PC-3 (cell line): ENCODE measurements around the gene TAF11L11. TPM values are rescaled to one million over a fixed set of nuclear protein-coding genes. Genes with fewer than 3 reads are reported as not detected.
"Not testable (repeated sequence)": the region's sequence is repeated elsewhere in the genome, so short reads cannot be mapped to it uniquely, and the experiment has no call there.

Source experiments
- ATAC-seq: fragments of 200-7000 bp; cut with Tn5 transposase; 2 replicates; pipeline ENCODE4 v1.9.1; 2020; ENCODE audit warnings: mild to moderate bottlenecking, moderate library complexity
- BruUV-seq: library from RNA; stranded (reverse); fragments of 400-500 nt; replicated peaks from 2 replicates; lab custom pipeline; 2021; lab: Mats Ljungman, UMichigan
- CTCF ChIA-PET: fragments of 300-600 bp; sonication (Branson Sonifier 250); formaldehyde crosslinking; loops from one replicate; lab custom pipeline; 2022; ENCODE audit warnings: antibody characterized with exemption; lab: Charles Lee
- POLR2A ChIA-PET: fragments of 300-600 bp; sonication (Branson Sonifier 250); formaldehyde crosslinking; loops from one replicate; lab custom pipeline; 2022; ENCODE audit warnings: antibody characterized with exemption; ENCODE audit not compliant: unreplicated experiment; lab: Charles Lee
- DNase-seq: peaks from one replicate; pipeline ENCODE4 v3.0.0-alpha.2; 2015
- H2AFZ ChIP-seq: fragments of 300-600 bp; sonication (generic); 2 replicates; pipeline ENCODE4 v1.6.0; 2016; ENCODE audit warnings: antibody characterized with exemption, low read length
- H3F3A ChIP-seq: fragments of 300-600 bp; sonication (generic); one replicate; pipeline ENCODE4 v1.6.0; 2017; ENCODE audit warnings: antibody characterized with exemption, low read length, control low read depth, mild to moderate bottlenecking; ENCODE audit not compliant: unreplicated experiment
- H3K27ac ChIP-seq: fragments of 300-600 bp; sonication (generic); 2 replicates; pipeline ENCODE4 v1.5.1; 2016; ENCODE audit warnings: mild to moderate bottlenecking, low read length
- H3K27me3 ChIP-seq: fragments of 300-600 bp; sonication (generic); 2 replicates; pipeline ENCODE4 v1.6.1; 2016; ENCODE audit warnings: low read length, mixed read lengths
- H3K36me3 ChIP-seq: fragments of 300-600 bp; sonication (generic); 2 replicates; pipeline ENCODE4 v1.6.1; 2016; ENCODE audit warnings: low read depth, mixed run types, low read length, mixed read lengths
- H3K4me1 ChIP-seq: fragments of 300-600 bp; sonication (generic); 2 replicates; pipeline ENCODE4 v1.5.1; 2016; ENCODE audit warnings: low read length; ENCODE audit not compliant: insufficient read depth
- H3K4me2 ChIP-seq: fragments of 300-600 bp; sonication (generic); 2 replicates; pipeline ENCODE4 v1.6.0; 2016; ENCODE audit warnings: low read length
- H3K4me3 ChIP-seq: fragments of 300-600 bp; sonication (generic); 2 replicates; pipeline ENCODE4 v1.5.1; 2016; ENCODE audit warnings: mild to moderate bottlenecking, low read length, mixed read lengths
- H3K79me2 ChIP-seq: fragments of 300-600 bp; sonication (generic); 2 replicates; pipeline ENCODE4 v1.6.1; 2017; ENCODE audit warnings: low read length, mixed read lengths
- H3K9ac ChIP-seq: fragments of 300-600 bp; sonication (generic); 2 replicates; pipeline ENCODE4 v1.6.0; 2016; ENCODE audit warnings: mild to moderate bottlenecking, low read length
- H3K9me2 ChIP-seq: fragments of 300-600 bp; sonication (generic); replicated peaks from 2 replicates; pipeline ENCODE4 v1.6.1; 2016; ENCODE audit warnings: mixed run types, low read length, mixed read lengths
- H3K9me3 ChIP-seq: fragments of 300-600 bp; sonication (generic); 2 replicates; pipeline ENCODE4 v1.6.1; 2016; ENCODE audit warnings: low read length, mixed read lengths
- H4K20me1 ChIP-seq: fragments of 300-600 bp; sonication (generic); 2 replicates; pipeline ENCODE4 v1.6.1; 2016; ENCODE audit warnings: low read length, mixed read lengths
- EZH2 ChIP-seq: fragments of 300-600 bp; sonication (generic); IDR thresholded peaks from one replicate; pipeline ENCODE4 v1.6.1; 2017; ENCODE audit warnings: antibody characterized with exemption, mild to moderate bottlenecking, low read length; ENCODE audit not compliant: unreplicated experiment
- EZH2phosphoT487 ChIP-seq: fragments of 300-600 bp; sonication (generic); IDR thresholded peaks from 2 replicates; pipeline ENCODE4 v1.6.1; 2018; ENCODE audit warnings: mild to moderate bottlenecking, antibody characterized with exemption, low read length, borderline replicate concordance
- intact Hi-C: fragments of 100-400 bp; cut with micrococcal nuclease; formaldehyde crosslinking; loops from 2 replicates; pipeline ENCODE4 v1.9.0; 2023
- total RNA-seq: library from RNA; depleted of rRNA; stranded (reverse); fragments of >200 nt; gene quantifications from 2 replicates; pipeline ENCODE4 v1.2.3, GENCODE V29; 2014
- TF ChIP-seq, protein P1 (sequence below): fragments of 300-600 bp; sonication (generic); conservative IDR thresholded peaks from 2 replicates; pipeline ENCODE4 v1.5.1; 2017; ENCODE audit warnings: antibody characterized with exemption, low read depth, mild to moderate bottlenecking, low read length

The TAF11L11 gene
- total RNA-seq, 1 experiment from 2014 or later = not detected

DNA sequence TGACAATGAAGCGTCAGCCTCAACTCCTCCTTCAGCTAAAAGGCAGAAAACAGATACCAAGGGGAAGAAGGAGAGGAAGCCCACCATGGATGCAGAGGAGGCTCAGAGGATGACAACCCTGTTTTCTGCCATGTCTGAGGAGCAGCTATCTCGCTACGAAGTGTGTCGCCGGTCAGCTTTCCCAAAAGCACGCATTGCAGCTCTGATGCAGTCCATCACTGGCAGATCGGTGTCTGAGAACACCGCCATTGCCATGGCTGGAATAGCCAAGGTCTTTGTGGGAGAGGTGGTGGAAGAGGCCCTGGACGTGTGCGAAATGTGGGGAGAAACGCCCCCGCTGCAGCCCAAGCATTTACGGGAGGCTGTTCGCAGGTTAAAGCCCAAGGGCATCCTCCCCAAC lies 968 bp downstream of the TAF11L11 start:
- Histone ChIP-seq H3K27ac (no peak overlapping the region), H4K20me1 (no peaks in the 10 kb centered on the region), H3F3A (no peaks in the 10 kb centered on the region), H3K4me1 (no peaks in the 10 kb centered on the region), H3K9me3 (no peaks in the 10 kb centered on the region), H3K9me2 (no peaks in the 10 kb centered on the region), H3K79me2 (no peaks in the 10 kb centered on the region), H2AFZ (no peak overlapping the region), H3K27me3 (no peaks in the 10 kb centered on the region), H3K4me2 (no peak overlapping the region), H3K36me3 (no peaks in the 10 kb centered on the region), H3K4me3 (no peak overlapping the region), H3K9ac (no peak overlapping the region)
- CTCF ChIA-PET = no interaction called here
- POLR2A ChIA-PET = no interaction called here
- BruUV-seq = no TSS peak
- intact Hi-C loops = no loop called here
- TF ChIP-seq EZH2phosphoT487 (no peak), EZH2 (no peak)
- TF ChIP-seq, protein P1, sequence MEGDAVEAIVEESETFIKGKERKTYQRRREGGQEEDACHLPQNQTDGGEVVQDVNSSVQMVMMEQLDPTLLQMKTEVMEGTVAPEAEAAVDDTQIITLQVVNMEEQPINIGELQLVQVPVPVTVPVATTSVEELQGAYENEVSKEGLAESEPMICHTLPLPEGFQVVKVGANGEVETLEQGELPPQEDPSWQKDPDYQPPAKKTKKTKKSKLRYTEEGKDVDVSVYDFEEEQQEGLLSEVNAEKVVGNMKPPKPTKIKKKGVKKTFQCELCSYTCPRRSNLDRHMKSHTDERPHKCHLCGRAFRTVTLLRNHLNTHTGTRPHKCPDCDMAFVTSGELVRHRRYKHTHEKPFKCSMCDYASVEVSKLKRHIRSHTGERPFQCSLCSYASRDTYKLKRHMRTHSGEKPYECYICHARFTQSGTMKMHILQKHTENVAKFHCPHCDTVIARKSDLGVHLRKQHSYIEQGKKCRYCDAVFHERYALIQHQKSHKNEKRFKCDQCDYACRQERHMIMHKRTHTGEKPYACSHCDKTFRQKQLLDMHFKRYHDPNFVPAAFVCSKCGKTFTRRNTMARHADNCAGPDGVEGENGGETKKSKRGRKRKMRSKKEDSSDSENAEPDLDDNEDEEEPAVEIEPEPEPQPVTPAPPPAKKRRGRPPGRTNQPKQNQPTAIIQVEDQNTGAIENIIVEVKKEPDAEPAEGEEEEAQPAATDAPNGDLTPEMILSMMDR = no peak
- DNase-seq (no peak), ATAC-seq (no peak)

DNA sequence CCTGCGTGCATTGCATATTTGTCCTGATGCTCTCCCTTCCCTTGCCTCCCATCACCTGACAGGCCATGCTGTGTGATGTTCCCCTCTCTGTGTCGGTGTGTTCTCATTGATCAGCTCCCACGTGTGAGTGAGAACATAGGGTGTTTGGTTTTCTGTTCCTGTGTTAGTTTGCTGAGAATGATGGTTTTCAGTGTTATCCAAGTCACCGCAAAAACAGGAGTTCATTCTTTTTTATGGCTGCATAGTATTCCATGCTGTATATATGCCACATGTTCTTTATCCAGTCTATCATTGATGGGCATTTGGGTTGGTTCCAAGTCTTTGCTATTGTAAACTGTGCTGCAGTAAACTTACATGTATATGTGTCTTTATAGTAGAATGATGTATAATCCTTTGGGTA lies 3.5 kb downstream of the TAF11L11 start:
- BruUV-seq, POLR2A ChIA-PET, H4K20me1 ChIP-seq, H2AFZ ChIP-seq, H3K9ac ChIP-seq, CTCF ChIA-PET, DNase-seq, ATAC-seq, H3K4me3 ChIP-seq, H3K79me2 ChIP-seq, H3K9me2 ChIP-seq, H3F3A ChIP-seq, H3K27me3 ChIP-seq, H3K36me3 ChIP-seq, H3K4me1 ChIP-seq, intact Hi-C loops, H3K27ac ChIP-seq, H3K9me3 ChIP-seq, H3K4me2 ChIP-seq: not testable (repeated sequence)

- H3K36me3 ChIP-seq, DNase-seq, H3K27ac ChIP-seq, H3K27me3 ChIP-seq, intact Hi-C loops, H3K4me3 ChIP-seq, H3K9me2 ChIP-seq, BruUV-seq, CTCF ChIA-PET, H3K9me3 ChIP-seq, H4K20me1 ChIP-seq, H3K4me1 ChIP-seq, H2AFZ ChIP-seq, H3K9ac ChIP-seq, H3K79me2 ChIP-seq, H3F3A ChIP-seq, POLR2A ChIA-PET, H3K4me2 ChIP-seq, ATAC-seq: not testable (repeated sequence)
Observed at GRCh38 chr5:17610092-17610491, 6.1 kb downstream of the TAF11L11 start, which contains the start of gene TAF11L12. TSS of gene TAF11L12 (plus strand) at chr5:17610392.

- ChIA-PET CTCF (no interaction called here), POLR2A (no interaction called here)
- peaks cover 12% of the 10 kb centered on the region for H3K4me1 ChIP-seq
- H3K9me2 ChIP-seq = no peaks in the 10 kb centered on the region
- no peak overlapping the region for H3K4me2 ChIP-seq
- H3K27ac ChIP-seq = no peak overlapping the region
- ATAC-seq = no peak
- no peak for DNase-seq
- TF ChIP-seq, protein P1 = no peak
- TF ChIP-seq EZH2 = no peak
- no peak for TF ChIP-seq EZH2phosphoT487
- no peaks in the 10 kb centered on the region for H3F3A ChIP-seq
- H3K27me3 ChIP-seq = no peaks in the 10 kb centered on the region
- no peaks in the 10 kb centered on the region for H4K20me1 ChIP-seq
- no TSS peak for BruUV-seq
- no peaks in the 10 kb centered on the region for H3K79me2 ChIP-seq
- no peak overlapping the region for H3K9ac ChIP-seq
- H3K4me3 ChIP-seq = no peak overlapping the region
- intact Hi-C loops = no loop called here
- no peaks in the 10 kb centered on the region for H3K36me3 ChIP-seq
- H2AFZ ChIP-seq = no peak overlapping the region
- no peaks in the 10 kb centered on the region for H3K9me3 ChIP-seq
Observed at GRCh38 chr5:17614872-17615605, 11.1 kb downstream of the TAF11L11 start.
